GM20431 (cell line): ENCODE data around the gene RPL38.

Source experiments
- in situ Hi-C: fragments of 300-500 bp; cut with MseI, MboI; formaldehyde crosslinking; loops from one replicate; pipeline ENCODE4 v1.15.0; 2020; ENCODE audit warnings: low sequenced_read_pairs; ENCODE audit not compliant: unreplicated experiment

The RPL38 gene

DNA sequence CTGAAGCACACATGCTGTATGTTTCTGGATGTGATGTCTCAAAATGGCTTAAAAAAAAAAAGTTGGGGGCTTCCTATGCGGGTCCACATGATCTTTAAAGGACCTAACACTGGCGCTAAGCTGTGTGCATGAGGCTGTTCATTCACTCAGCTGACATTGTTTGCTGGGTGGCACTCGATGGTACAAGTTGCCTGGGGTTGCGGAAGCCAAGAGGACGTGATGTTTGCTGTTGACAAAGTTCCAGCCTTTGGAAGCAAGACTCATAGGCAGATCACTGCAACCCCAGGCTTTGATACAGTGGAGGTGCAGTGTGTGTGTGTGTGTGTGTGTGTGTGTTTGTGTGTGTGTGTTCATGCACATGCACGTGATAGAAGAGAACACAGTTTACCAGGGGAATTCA is 41.1 kb downstream of the RPL38 start:
- in situ Hi-C loops = no loop called here

DNA sequence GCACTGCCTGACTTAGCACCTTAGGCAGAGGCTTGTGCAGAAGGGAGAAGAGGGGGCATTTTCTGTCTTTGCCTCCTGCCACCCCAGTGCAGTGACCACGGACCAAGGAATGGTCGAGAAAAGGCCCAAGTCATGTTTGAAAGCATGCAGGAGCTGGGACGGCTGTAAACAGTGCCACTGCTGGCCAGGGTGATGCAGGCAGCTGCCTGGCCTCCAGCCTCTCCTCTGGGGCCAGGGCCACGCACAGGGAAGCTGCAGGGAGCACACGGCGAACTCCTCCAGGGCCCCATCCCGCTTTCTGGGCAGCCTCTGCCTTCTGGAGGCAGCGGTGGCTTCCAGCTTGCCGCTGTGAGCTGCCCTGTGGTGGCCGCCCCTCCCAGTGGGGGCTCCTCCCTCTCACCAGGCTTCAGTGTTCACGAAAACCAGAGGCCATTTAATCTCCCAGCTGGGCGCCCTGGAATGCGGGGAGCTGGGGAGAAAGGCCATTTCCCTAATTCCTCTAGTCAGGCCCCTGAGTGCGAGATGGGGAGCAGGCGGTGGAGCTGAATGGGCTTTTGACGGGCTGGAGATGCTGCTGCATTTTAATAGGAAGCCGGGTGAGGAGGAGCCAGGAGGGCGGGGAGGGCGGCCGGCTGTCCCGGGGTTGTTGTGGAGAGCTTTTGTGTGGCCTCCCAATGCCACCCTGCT is 41.8 kb downstream of the RPL38 start:
- in situ Hi-C loops = no loop called here

GRCh38 chr17:74245871-74246270 is 42.4 kb downstream of the RPL38 start:
- in situ Hi-C loops = no loop called here

GRCh38 chr17:74249590-74250270 is 46.3 kb downstream of the RPL38 start:
- in situ Hi-C loops = no loop called here

- in situ Hi-C loops = no loop called here
These were observed 47.0 kb downstream of the RPL38 start for GRCh38 chr17:74250324-74250995.

GRCh38 chr17:74251051-74251450 is 47.6 kb downstream of the RPL38 start:
- in situ Hi-C loops = no loop called here

GRCh38 chr17:74251569-74251968 is 48.1 kb downstream of the RPL38 start:
- in situ Hi-C loops = no loop called here

DNA sequence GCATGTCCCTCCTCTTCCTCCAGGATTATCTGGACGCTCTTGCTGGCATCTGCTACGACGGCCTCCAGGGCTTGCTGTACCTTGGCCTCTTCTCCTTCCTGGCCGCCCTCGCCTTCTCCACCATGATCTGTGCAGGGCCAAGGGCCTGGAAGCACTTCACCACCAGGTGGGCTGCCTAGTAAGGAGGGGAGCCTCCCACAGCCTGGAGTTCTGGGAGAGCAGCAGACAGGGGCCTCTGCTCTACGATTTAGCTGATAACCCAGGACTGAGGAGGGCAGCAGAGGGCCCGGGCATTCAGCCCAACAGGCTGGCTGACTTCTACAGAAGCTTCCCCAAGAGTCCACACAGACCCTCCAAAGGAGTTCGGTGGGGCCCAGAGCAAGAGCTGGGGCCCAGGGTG is 48.7 kb downstream of the RPL38 start:
- in situ Hi-C loops = no loop called here

- in situ Hi-C loops = no loop called here
These were observed 49.6 kb downstream of the RPL38 start for GRCh38 chr17:74253036-74253435.

GRCh38 chr17:74257311-74257710 is 53.8 kb downstream of the RPL38 start:
- in situ Hi-C loops = no loop called here

GRCh38 chr17:74259667-74260524 is 56.4 kb downstream of the RPL38 start:
- in situ Hi-C loops = no loop called here
